SU-DHL-6 (cell line): ENCODE data around the gene SPATA20.

ENCODE experiments used
- H2AFZ ChIP-seq: fragments of 200-600 bp; sonication (generic); 2 replicates; pipeline ENCODE4 v1.6.1; 2014; ENCODE audit warnings: low read depth, mild to moderate bottlenecking, moderate library complexity, mixed read lengths, antibody characterized with exemption, low read length; ENCODE audit not compliant: severe bottlenecking
- H3F3A ChIP-seq: fragments of 200-600 bp; shearing (Covaris generic); 2 replicates; pipeline ENCODE4 v1.6.0; 2016; ENCODE audit warnings: antibody characterized with exemption, mild to moderate bottlenecking; ENCODE audit not compliant: insufficient read depth
- H3K27ac ChIP-seq: fragments of 200-600 bp; sonication (generic); 2 replicates; pipeline ENCODE4 v1.5.1; 2016; ENCODE audit warnings: low read depth, mild to moderate bottlenecking, low read length, moderate library complexity, mixed read lengths
- H3K27me3 ChIP-seq: fragments of 200-600 bp; sonication (generic), shearing (Covaris generic); 2 replicates; pipeline ENCODE4 v1.6.0; 2014; ENCODE audit warnings: mild to moderate bottlenecking, low read length
- H3K36me3 ChIP-seq: fragments of 200-600 bp; sonication (generic); 2 replicates; pipeline ENCODE4 v1.6.1; 2014; ENCODE audit warnings: mild to moderate bottlenecking, low read length, mixed read lengths
- H3K4me2 ChIP-seq: fragments of 300-600, 200-600 bp; shearing (Covaris generic), sonication (generic); 2 replicates; pipeline ENCODE4 v1.6.0; 2014; ENCODE audit warnings: low read length, low read depth, mild to moderate bottlenecking; ENCODE audit not compliant: poor library complexity, severe bottlenecking
- H3K4me3 ChIP-seq: fragments of 200-600 bp; sonication (generic); 2 replicates; pipeline ENCODE4 v1.5.1; 2014; ENCODE audit warnings: antibody characterized with exemption, low read length, mild to moderate bottlenecking, mixed read lengths; ENCODE audit not compliant: insufficient read depth, poor library complexity, severe bottlenecking
- H3K79me2 ChIP-seq: fragments of 200-600 bp; sonication (generic); 2 replicates; pipeline ENCODE4 v1.6.1; 2014; ENCODE audit warnings: mild to moderate bottlenecking, low read length, moderate library complexity; ENCODE audit not compliant: insufficient read depth
- H3K9ac ChIP-seq: fragments of 200-600 bp; sonication (generic); 2 replicates; pipeline ENCODE4 v1.7.0; 2014; ENCODE audit warnings: mild to moderate bottlenecking, low read length
- H3K9me2 ChIP-seq: fragments of 200-600 bp; sonication (generic); replicated peaks from 2 replicates; pipeline ENCODE4 v1.6.1; 2014; ENCODE audit warnings: low read length; ENCODE audit not compliant: insufficient read depth
- H3K9me3 ChIP-seq: fragments of 200-600 bp; sonication (generic); 2 replicates; pipeline ENCODE4 v1.6.1; 2014; ENCODE audit warnings: low read length, mixed read lengths; ENCODE audit not compliant: insufficient read depth
- H4K20me1 ChIP-seq: fragments of 200-600 bp; sonication (generic); 2 replicates; pipeline ENCODE4 v1.6.1; 2014; ENCODE audit warnings: low read depth, mild to moderate bottlenecking, antibody characterized with exemption, low read length, moderate library complexity, mixed read lengths
- CTCF ChIP-seq: fragments of 200-600 bp; sonication (generic); IDR thresholded peaks from one replicate; pipeline ENCODE4 v1.5.1; 2017; ENCODE audit warnings: antibody characterized with exemption, mild to moderate bottlenecking, low read length, moderate library complexity; ENCODE audit not compliant: insufficient read depth, poor library complexity, severe bottlenecking
- EZH2phosphoT487 ChIP-seq: fragments of 200-600 bp; sonication (generic), shearing (Covaris generic); conservative IDR thresholded peaks from 2 replicates; pipeline ENCODE4 v1.6.1; 2018; ENCODE audit warnings: mild to moderate bottlenecking, antibody characterized with exemption, low read length, moderate library complexity, mixed read lengths

Gene SPATA20

GRCh38 chr17:50508573-50509460, 38.2 kb upstream of the SPATA20 start:
- peak overlapping the region; percentile 100 for H2AFZ ChIP-seq
- H3K9ac ChIP-seq: peak overlapping the region; percentile 71
- H4K20me1 ChIP-seq: no peaks in the 10 kb centered on the region
- H3K9me3 ChIP-seq: no peaks in the 10 kb centered on the region
- no peaks in the 10 kb centered on the region for H3K27me3 ChIP-seq
- H3F3A ChIP-seq: peaks cover 6% of the 10 kb centered on the region
- H3K27ac ChIP-seq: no peak overlapping the region
- no peak for TF ChIP-seq EZH2phosphoT487
- TF ChIP-seq CTCF: no peak
- H3K9me2 ChIP-seq: no peaks in the 10 kb centered on the region
- H3K79me2 ChIP-seq: no peaks in the 10 kb centered on the region
- H3K4me2 ChIP-seq: peak overlapping the region; percentile 82
- peak overlapping the region; percentile 69 for H3K4me3 ChIP-seq
- H3K36me3 ChIP-seq: no peaks in the 10 kb centered on the region

GRCh38 chr17:50511058-50511457, 35.9 kb upstream of the SPATA20 start:
- Histone ChIP-seq H2AFZ (no peak overlapping the region), H3K9ac (no peak overlapping the region), H3K27me3 (no peaks in the 10 kb centered on the region), H3K9me2 (no peaks in the 10 kb centered on the region), H3F3A (peaks cover 6% of the 10 kb centered on the region), H3K4me2 (no peak overlapping the region), H3K36me3 (no peaks in the 10 kb centered on the region), H4K20me1 (no peaks in the 10 kb centered on the region), H3K79me2 (no peaks in the 10 kb centered on the region), H3K27ac (no peak overlapping the region), H3K4me3 (no peak overlapping the region), H3K9me3 (no peaks in the 10 kb centered on the region)
- TF ChIP-seq CTCF (no peak), EZH2phosphoT487 (no peak)

DNA sequence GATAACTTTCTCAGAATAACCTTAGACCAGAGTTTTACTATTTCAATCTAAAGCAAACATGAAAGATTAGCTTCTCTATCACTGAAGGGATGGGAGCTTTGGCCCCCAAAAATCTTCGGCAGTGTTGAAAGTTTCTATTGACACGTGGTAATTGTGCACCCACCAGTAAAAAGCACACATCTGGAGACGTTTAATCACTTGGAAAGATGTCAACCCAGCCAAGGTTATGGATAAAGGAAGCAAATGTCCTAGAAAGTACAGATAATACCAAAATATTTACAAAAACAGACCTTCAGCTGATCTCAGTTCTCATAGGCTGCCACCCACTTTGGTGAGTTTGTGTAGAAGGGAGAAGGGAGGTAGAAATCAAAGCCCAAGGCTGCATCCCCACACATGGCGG, 33.5 kb upstream of the SPATA20 start:
- no peak overlapping the region for H3K4me2 ChIP-seq
- TF ChIP-seq CTCF (no peak), EZH2phosphoT487 (no peak)
- no peaks in the 10 kb centered on the region for H3K9me3 ChIP-seq
- no peak overlapping the region for H3K27ac ChIP-seq
- no peak overlapping the region for H3K9ac ChIP-seq
- no peaks in the 10 kb centered on the region for H3K9me2 ChIP-seq
- H3K4me3 ChIP-seq: no peak overlapping the region
- H3K36me3 ChIP-seq: no peaks in the 10 kb centered on the region
- no peaks in the 10 kb centered on the region for H3K27me3 ChIP-seq
- no peak overlapping the region for H2AFZ ChIP-seq
- no peaks in the 10 kb centered on the region for H4K20me1 ChIP-seq
- no peaks in the 10 kb centered on the region for H3F3A ChIP-seq
- no peaks in the 10 kb centered on the region for H3K79me2 ChIP-seq
